A673 (cell line): ENCODE results near the gene PAPOLB. TPM values are rescaled to one million over a fixed set of nuclear protein-coding genes. Genes with fewer than 3 reads are reported as not detected.

Experiments used
- BruUV-seq: library from RNA; stranded (reverse); fragments of 400-500 nt; replicated peaks from 2 replicates; lab custom pipeline; 2021; lab: Mats Ljungman, UMichigan
- CTCF ChIA-PET: fragments of 300-600 bp; sonication (Branson Sonifier 250); formaldehyde crosslinking; loops from one replicate; lab custom pipeline; 2022; ENCODE audit warnings: antibody characterized with exemption; lab: Charles Lee
- POLR2A ChIA-PET: fragments of 300-600 bp; sonication (Branson Sonifier 250); formaldehyde crosslinking; loops from one replicate; lab custom pipeline; 2022; ENCODE audit warnings: antibody characterized with exemption; ENCODE audit not compliant: low non-redundant PET; lab: Charles Lee
- DNase-seq: peaks from one replicate; pipeline ENCODE4 v3.0.0-alpha.2; 2015; ENCODE audit warnings: low spot score
- H3K27ac ChIP-seq: fragments of 200-600 bp; sonication (generic); 2 replicates; pipeline ENCODE4 v1.5.1; 2016; ENCODE audit warnings: mixed run types, low read depth, mild to moderate bottlenecking, mixed read lengths, antibody characterized with exemption, low read length; ENCODE audit not compliant: poor library complexity, severe bottlenecking
- H3K27me3 ChIP-seq: fragments of 200-600 bp; sonication (generic); replicated peaks from 2 replicates; pipeline ENCODE4 v1.6.1; 2017; ENCODE audit warnings: mixed run types, low read depth, mild to moderate bottlenecking, mixed read lengths, antibody characterized with exemption, low read length; ENCODE audit not compliant: insufficient read depth, poor library complexity
- H3K36me3 ChIP-seq: fragments of 200-600 bp; sonication (generic); 2 replicates; pipeline ENCODE4 v1.6.1; 2016; ENCODE audit warnings: mixed run types, mild to moderate bottlenecking, mixed read lengths, antibody characterized with exemption, low read length; ENCODE audit not compliant: insufficient read depth, poor library complexity, severe bottlenecking
- H3K4me1 ChIP-seq: fragments of 200-600 bp; sonication (generic); 2 replicates; pipeline ENCODE4 v1.6.1; 2017; ENCODE audit warnings: mixed run types, mild to moderate bottlenecking, mixed read lengths, antibody characterized with exemption, low read length; ENCODE audit not compliant: insufficient read depth, poor library complexity, severe bottlenecking
- H3K4me3 ChIP-seq: fragments of 200-600 bp; sonication (generic); 2 replicates; pipeline ENCODE4 v1.5.1; 2016; ENCODE audit warnings: low read depth, mixed run types, mild to moderate bottlenecking, mixed read lengths, low read length; ENCODE audit not compliant: poor library complexity, severe bottlenecking
- H3K9me3 ChIP-seq: fragments of 200-600 bp; sonication (generic); 2 replicates; pipeline ENCODE4 v1.6.1; 2016; ENCODE audit warnings: mixed run types, low read depth, mild to moderate bottlenecking, mixed read lengths, antibody characterized with exemption, low read length; ENCODE audit not compliant: poor library complexity, severe bottlenecking
- CTCF ChIP-seq: fragments of 300-800, 200-600 bp; sonication (generic); conservative IDR thresholded peaks from 2 replicates; pipeline ENCODE4 v1.5.1; 2017; ENCODE audit warnings: low read depth, mild to moderate bottlenecking, antibody characterized with exemption, low read length, moderate library complexity, mixed read lengths
- EZH2 ChIP-seq: fragments of 200-600 bp; sonication (generic); IDR thresholded peaks from 2 replicates; pipeline ENCODE4 v1.6.1; 2017; ENCODE audit warnings: borderline replicate concordance, low read depth, mild to moderate bottlenecking, mixed read lengths, antibody characterized with exemption, low read length; ENCODE audit not compliant: poor library complexity, severe bottlenecking
- intact Hi-C: fragments of 100-400 bp; cut with micrococcal nuclease; formaldehyde crosslinking; loops from one replicate; pipeline ENCODE4 v1.10.0; 2022; ENCODE audit not compliant: unreplicated experiment
- total RNA-seq: library from RNA; stranded (reverse); gene quantifications from 2 replicates; pipeline ENCODE4 v1.2.3, GENCODE V29; 2021

The PAPOLB gene
- total RNA-seq, 1 experiment from 2014 or later: 0.17 TPM

- no TSS peak for BruUV-seq
- CTCF ChIA-PET: no interaction called here
- H3K9me3 ChIP-seq: no peaks in the 10 kb centered on the region
- intact Hi-C loops: no loop called here
- TF ChIP-seq EZH2: no peak
- no peak for TF ChIP-seq CTCF
- no peaks in the 10 kb centered on the region for H3K27me3 ChIP-seq
- no peaks in the 10 kb centered on the region for H3K36me3 ChIP-seq
- H3K4me3 ChIP-seq: no peak overlapping the region
- no peaks in the 10 kb centered on the region for H3K4me1 ChIP-seq
- no peak for DNase-seq
- no peak overlapping the region for H3K27ac ChIP-seq
- POLR2A ChIA-PET: no interaction called here
Measured at GRCh38 chr7:4841836-4842235, 20.0 kb downstream of the PAPOLB start.

GRCh38 chr7:4841007-4841784 lies 20.6 kb downstream of the PAPOLB start:
- Histone ChIP-seq H3K27ac (no peak overlapping the region), H3K9me3 (no peaks in the 10 kb centered on the region), H3K27me3 (no peaks in the 10 kb centered on the region), H3K4me3 (no peak overlapping the region), H3K4me1 (no peaks in the 10 kb centered on the region), H3K36me3 (no peaks in the 10 kb centered on the region)
- intact Hi-C loops: no loop called here
- DNase-seq: no peak
- ChIA-PET POLR2A (no interaction called here), CTCF (no interaction called here)
- TF ChIP-seq CTCF (no peak), EZH2 (no peak)
- no TSS peak for BruUV-seq

- intact Hi-C loops: no loop called here
- no peaks in the 10 kb centered on the region for H3K27me3 ChIP-seq
- ChIA-PET CTCF (no interaction called here), POLR2A (no interaction called here)
- BruUV-seq: no TSS peak
- TF ChIP-seq CTCF (no peak), EZH2 (no peak)
- no peak overlapping the region for H3K27ac ChIP-seq
- no peak for DNase-seq
- no peaks in the 10 kb centered on the region for H3K36me3 ChIP-seq
- no peaks in the 10 kb centered on the region for H3K9me3 ChIP-seq
- no peaks in the 10 kb centered on the region for H3K4me1 ChIP-seq
- H3K4me3 ChIP-seq: no peak overlapping the region
Measured at GRCh38 chr7:4840079-4840501, 21.7 kb downstream of the PAPOLB start.
